Neuronal stem cell (in vitro differentiated cells): ENCODE measurements around the gene S1PR4.

Experiments
- DNase-seq: peaks from one replicate; pipeline ENCODE4 v3.0.0-alpha.2; 2013; ENCODE audit warnings: low spot score
- H2AFZ ChIP-seq: one replicate; pipeline ENCODE4 v1.6.1; 2013; ENCODE audit warnings: mild to moderate bottlenecking, low read length, inconsistent platforms
- H2AK5ac ChIP-seq: 2 replicates; pipeline ENCODE4 v1.6.1; 2013; ENCODE audit warnings: low read depth, mild to moderate bottlenecking, inconsistent platforms, low read length, moderate library complexity, mixed read lengths
- H2BK120ac ChIP-seq: 2 replicates; pipeline ENCODE4 v1.6.1; 2013; ENCODE audit warnings: low read depth, mild to moderate bottlenecking, inconsistent platforms, low read length, moderate library complexity, mixed read lengths
- H2BK12ac ChIP-seq: one replicate; pipeline ENCODE4 v1.6.1; 2013; ENCODE audit warnings: low read length, inconsistent platforms
- H2BK15ac ChIP-seq: 2 replicates; pipeline ENCODE4 v1.6.1; 2013; ENCODE audit warnings: mild to moderate bottlenecking, low read length, inconsistent platforms, mixed read lengths
- H2BK5ac ChIP-seq: one replicate; pipeline ENCODE4 v1.6.1; 2013; ENCODE audit warnings: inconsistent platforms, mild to moderate bottlenecking, low read length, moderate library complexity
- H3K14ac ChIP-seq: one replicate; pipeline ENCODE4 v1.6.1; 2013; ENCODE audit warnings: low read length, inconsistent platforms
- H3K18ac ChIP-seq: 2 replicates; pipeline ENCODE4 v1.6.1; 2013; ENCODE audit warnings: low read length, inconsistent platforms
- H3K23ac ChIP-seq: 2 replicates; pipeline ENCODE4 v1.6.1; 2013; ENCODE audit warnings: low read depth, mild to moderate bottlenecking, mixed read lengths, low read length, inconsistent platforms; ENCODE audit not compliant: poor library complexity
- H3K27ac ChIP-seq: replicated peaks from 3 replicates; pipeline ENCODE4 v1.5.1; 2013; ENCODE audit warnings: low read length, inconsistent platforms
- H3K27me3 ChIP-seq, 3 experiments: 2 replicates each; pipeline ENCODE4 v1.6.1; 2013; ENCODE audit warnings: low read length in 3 of 3, mild to moderate bottlenecking in 2 of 3, inconsistent platforms in 1 of 3, low read depth in 1 of 3, mixed read lengths in 1 of 3, moderate library complexity in 1 of 3; ENCODE audit not compliant: control insufficient read depth in 3 of 3, insufficient read depth in 3 of 3
- H3K36me3 ChIP-seq, 2 donors: replicated peaks in 1 of 2; 2 replicates each; pipeline ENCODE4 v1.6.1; 2013; ENCODE audit warnings: low read length in 2 of 2; ENCODE audit not compliant: control insufficient read depth in 2 of 2, insufficient read depth in 2 of 2
- H3K4ac ChIP-seq: 2 replicates; pipeline ENCODE4 v1.6.1; 2013; ENCODE audit warnings: inconsistent platforms, mild to moderate bottlenecking, low read length, moderate library complexity
- H3K4me1 ChIP-seq, 2 donors: 1 replicate in 1 of 2; 2 replicates in 1 of 2; pipeline ENCODE4 v1.6.1; 2013; ENCODE audit warnings: low read length in 2 of 2, low read depth in 1 of 2; ENCODE audit not compliant: control insufficient read depth in 2 of 2, insufficient read depth in 1 of 2
- H3K4me2 ChIP-seq: one replicate; pipeline ENCODE4 v1.6.1; 2013; ENCODE audit warnings: mild to moderate bottlenecking, low read length, inconsistent platforms; ENCODE audit not compliant: insufficient read depth, poor library complexity, severe bottlenecking
- H3K4me3 ChIP-seq, 2 donors: 2 replicates each; pipeline ENCODE4 v1.5.1; 2013; ENCODE audit warnings: low read length in 2 of 2, mild to moderate bottlenecking in 2 of 2, inconsistent platforms in 1 of 2, moderate library complexity in 1 of 2
- H3K79me1 ChIP-seq: one replicate; pipeline ENCODE4 v1.6.1; 2013; ENCODE audit warnings: low read depth, mild to moderate bottlenecking, inconsistent platforms, low read length, moderate library complexity
- H3K9ac ChIP-seq: one replicate; pipeline ENCODE4 v1.6.1; 2013; ENCODE audit warnings: mild to moderate bottlenecking, low read depth, low read length, inconsistent platforms; ENCODE audit not compliant: poor library complexity
- H3K9me3 ChIP-seq, 2 donors: replicated peaks in 1 of 2; 2 replicates each; pipeline versions ENCODE3 to v1.6.1; 2013; ENCODE audit warnings: low read length in 2 of 2, mild to moderate bottlenecking in 2 of 2, inconsistent platforms in 1 of 2, low read depth in 1 of 2, mixed read lengths in 1 of 2, moderate library complexity in 1 of 2; ENCODE audit not compliant: control insufficient read depth in 2 of 2, insufficient read depth in 1 of 2
- H4K8ac ChIP-seq: one replicate; pipeline ENCODE4 v1.6.1; 2013; ENCODE audit warnings: low read depth, mild to moderate bottlenecking, inconsistent platforms, low read length, moderate library complexity
- H4K91ac ChIP-seq: one replicate; pipeline ENCODE4 v1.6.1; 2013; ENCODE audit warnings: low read length, low read depth, mild to moderate bottlenecking, inconsistent platforms; ENCODE audit not compliant: poor library complexity
- WGBS, 2 donors: extraction: QIAGEN DNeasy Blood & Tissue Kit; methylation state at CpG; one replicate each; pipeline ENCODE4 v1.1.7; 2013; ENCODE audit warnings: missing lambda C conversion rate in 2 of 2, mixed read lengths in 1 of 2; ENCODE audit not compliant: insufficient read length in 2 of 2, insufficient replicate concordance in 1 of 2; ENCODE audit errors: extremely low coverage in 2 of 2; 5-methylcytosine and 5-hydroxymethylcytosine counted together

The S1PR4 gene

DNA sequence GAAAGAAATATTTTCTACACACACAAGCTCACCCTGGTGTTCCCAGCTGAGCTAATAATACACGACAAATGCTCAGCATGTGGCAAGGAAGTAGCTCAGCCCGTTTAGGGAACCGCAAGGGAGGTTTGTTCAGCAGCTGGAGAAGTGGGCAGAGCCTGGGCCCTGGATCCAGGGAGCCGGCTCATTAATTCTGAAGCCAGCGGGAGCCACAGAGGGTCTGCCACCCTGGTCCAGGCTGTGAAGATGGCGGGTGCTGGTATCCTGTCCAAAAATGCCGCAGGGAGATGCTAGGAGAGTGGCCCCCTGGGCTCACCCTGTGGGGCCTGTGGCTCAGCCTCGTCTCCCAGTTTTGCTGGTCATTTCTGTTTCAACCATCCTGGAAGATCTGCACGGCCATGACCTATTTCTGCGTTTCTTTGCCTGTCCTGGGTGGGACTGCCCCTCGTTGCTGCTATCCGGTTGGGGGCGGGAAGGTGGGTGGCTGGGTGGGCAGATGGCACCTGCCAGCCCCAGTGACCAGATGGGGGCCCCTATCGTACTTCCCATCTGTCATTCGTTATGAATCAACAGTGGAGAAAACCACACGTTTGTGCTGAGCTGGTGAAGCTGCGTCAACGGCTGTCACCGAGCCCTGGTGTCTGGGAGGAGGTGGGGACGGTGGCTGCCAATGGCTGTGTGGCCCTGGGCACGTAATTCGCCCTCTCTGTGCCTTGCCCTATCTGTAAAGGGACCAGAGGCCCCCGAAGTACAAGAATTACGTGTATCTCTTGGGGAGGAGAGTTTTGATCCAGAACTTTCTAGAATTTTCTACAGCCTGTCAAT lies 45.4 kb upstream of the S1PR4 start:
- no CpG with 5 or more reads among the region's 24 CpGs for WGBS, 2 donors
- Histone ChIP-seq H3K4me1 (no peaks in the 10 kb centered on the region), H2BK120ac (no peak overlapping the region), H2AK5ac (peak overlapping the region; percentile 46), H2BK5ac (peak overlapping the region; percentile 62), H3K36me3 (no peaks in the 10 kb centered on the region), H3K4me3 (no peak overlapping the region), H3K9ac (no peak overlapping the region), H3K27me3 (no peaks in the 10 kb centered on the region), H4K8ac (no peak overlapping the region), H3K23ac (peak overlapping the region; percentile 89), H2BK12ac (no peak overlapping the region), H3K27ac (no peak overlapping the region), H4K91ac (no peak overlapping the region), H2BK15ac (peak overlapping the region; percentile 26), H3K79me1 (no peaks in the 10 kb centered on the region), H2AFZ (peak overlapping the region; percentile 3), H3K4ac (no peak overlapping the region), H3K18ac (peak overlapping the region; percentile 48), H3K9me3 (no peaks in the 10 kb centered on the region), H3K4me2 (no peak overlapping the region), H3K14ac (no peak overlapping the region)
- no peak for DNase-seq

DNA sequence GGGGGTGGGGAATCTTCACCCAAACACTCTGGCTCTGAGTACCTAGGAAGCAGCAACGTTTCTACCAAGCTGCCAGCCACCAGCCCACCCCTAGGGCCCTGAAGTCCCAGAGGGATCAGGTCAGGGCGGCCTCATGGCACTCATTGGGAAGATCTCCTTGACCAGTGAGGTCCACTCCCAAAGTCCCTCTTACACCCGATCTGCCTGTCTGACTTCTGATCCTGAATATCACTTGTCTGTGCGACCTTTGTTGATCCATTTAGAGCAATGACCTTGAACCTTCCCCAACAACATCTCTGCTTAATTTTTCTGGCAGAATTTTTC lies 44.8 kb upstream of the S1PR4 start:
- Histone ChIP-seq H2BK15ac (no peak overlapping the region), H3K27ac (no peak overlapping the region), H3K9me3 (no peaks in the 10 kb centered on the region), H3K4ac (no peak overlapping the region), H3K36me3 (no peaks in the 10 kb centered on the region), H2BK12ac (no peak overlapping the region), H3K27me3 (no peaks in the 10 kb centered on the region), H2AFZ (no peak overlapping the region), H2BK5ac (peak overlapping the region; percentile 62), H3K4me3 (no peak overlapping the region), H3K14ac (no peak overlapping the region), H3K4me2 (no peak overlapping the region), H3K79me1 (no peaks in the 10 kb centered on the region), H2BK120ac (no peak overlapping the region), H3K4me1 (no peaks in the 10 kb centered on the region), H4K8ac (no peak overlapping the region), H4K91ac (no peak overlapping the region), H3K9ac (no peak overlapping the region), H3K18ac (no peak overlapping the region), H2AK5ac (no peak overlapping the region), H3K23ac (no peak overlapping the region)
- no peak for DNase-seq
- WGBS, 2 donors = no CpG with 5 or more reads among the region's 4 CpGs

DNA sequence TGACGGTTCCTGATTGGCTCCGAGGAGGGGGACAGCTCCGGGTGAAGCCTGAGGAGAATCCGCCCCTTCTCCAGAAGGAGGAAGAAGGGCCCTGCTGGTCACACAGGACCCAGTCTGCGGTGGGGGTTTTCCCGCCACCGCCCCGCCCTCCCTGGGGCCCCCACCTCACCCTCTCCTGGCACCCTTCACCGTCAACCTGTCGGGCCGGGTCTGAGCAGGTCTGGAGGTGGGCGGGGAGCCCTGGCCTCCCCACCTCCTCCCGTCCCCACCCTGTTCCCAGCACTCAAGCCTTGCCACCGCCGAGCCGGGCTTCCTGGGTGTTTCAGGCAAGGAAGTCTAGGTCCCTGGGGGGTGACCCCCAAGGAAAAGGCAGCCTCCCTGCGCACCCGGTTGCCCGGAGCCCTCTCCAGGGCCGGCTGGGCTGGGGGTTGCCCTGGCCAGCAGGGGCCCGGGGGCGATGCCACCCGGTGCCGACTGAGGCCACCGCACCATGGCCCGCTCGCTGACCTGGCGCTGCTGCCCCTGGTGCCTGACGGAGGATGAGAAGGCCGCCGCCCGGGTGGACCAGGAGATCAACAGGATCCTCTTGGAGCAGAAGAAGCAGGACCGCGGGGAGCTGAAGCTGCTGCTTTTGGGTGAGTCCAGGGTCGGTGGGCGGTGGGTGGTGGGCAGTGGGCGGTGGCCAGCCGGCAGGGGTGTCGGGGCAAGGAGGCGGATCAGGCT lies 42.4 kb upstream of the S1PR4 start, which contains the start of gene GNA15:
Gene GNA15 (plus strand): TSS at position 73 of the 723 bp plus-strand sequence. CDS start 418 bp downstream, at position 491.
- Histone ChIP-seq H4K91ac (no peak within 1 kb of the TSS), H2BK120ac (no peak within 1 kb of the TSS), H3K36me3 (no peaks in the 10 kb centered on the region), H3K18ac (peak within 1 kb of the TSS; percentile 76), H2BK15ac (no peak within 1 kb of the TSS), H2AFZ (no peak within 1 kb of the TSS), H2AK5ac (peak within 1 kb of the TSS; percentile 56), H3K9me3 (no peaks in the 10 kb centered on the region), H3K9ac (peak within 1 kb of the TSS; percentile 4), H2BK5ac (no peak within 1 kb of the TSS), H3K79me1 (no peaks in the 10 kb centered on the region), H3K27me3 (no peaks in the 10 kb centered on the region), H4K8ac (no peak within 1 kb of the TSS), H3K4ac (no peak within 1 kb of the TSS), H2BK12ac (peak within 1 kb of the TSS; percentile 58), H3K27ac (no peak within 1 kb of the TSS), H3K4me2 (no peak within 1 kb of the TSS), H3K4me3 (no peak within 1 kb of the TSS), H3K23ac (no peak within 1 kb of the TSS), H3K14ac (peak within 1 kb of the TSS; percentile 38), H3K4me1 (no peaks in the 10 kb centered on the region)
- no CpG with 5 or more reads among the region's 40 CpGs for WGBS, 2 donors
- DNase-seq = no peak

DNA sequence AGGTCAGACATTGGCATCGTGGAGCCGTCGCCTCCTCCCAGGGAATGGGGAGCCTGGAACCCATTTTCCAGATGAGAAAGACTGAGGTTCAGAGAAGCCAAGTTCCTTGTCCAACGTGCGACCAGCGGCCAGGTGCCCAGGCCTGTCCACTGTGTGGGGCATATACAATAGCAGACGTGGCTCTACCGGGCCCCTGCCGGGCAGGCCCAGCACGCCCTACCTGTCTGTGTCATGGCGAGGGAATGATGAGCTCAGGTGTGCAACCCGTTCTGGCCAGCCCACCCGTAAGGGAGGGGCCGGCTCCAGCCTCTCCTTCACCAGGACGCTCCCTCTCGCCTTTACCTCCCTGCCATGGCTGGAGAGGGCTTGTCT lies 41.9 kb upstream of the S1PR4 start:
- H3K4me1 ChIP-seq = no peaks in the 10 kb centered on the region
- WGBS, 2 donors = no CpG with 5 or more reads among the region's 16 CpGs
- no peaks in the 10 kb centered on the region for H3K79me1 ChIP-seq

More for the DNA sequence above, 41.9 kb upstream of the S1PR4 start:
- Histone ChIP-seq H3K27ac (no peak overlapping the region), H3K4ac (no peak overlapping the region), H3K18ac (peak overlapping the region; percentile 76), H3K27me3 (no peaks in the 10 kb centered on the region), H3K36me3 (no peaks in the 10 kb centered on the region), H4K91ac (no peak overlapping the region), H2AFZ (no peak overlapping the region), H4K8ac (no peak overlapping the region), H2BK12ac (peak overlapping the region; percentile 58), H3K23ac (no peak overlapping the region), H2BK120ac (no peak overlapping the region), H3K14ac (no peak overlapping the region), H2AK5ac (peak overlapping the region; percentile 56), H3K9ac (no peak overlapping the region), H3K4me2 (no peak overlapping the region), H2BK5ac (no peak overlapping the region), H2BK15ac (no peak overlapping the region), H3K4me3 (no peak overlapping the region), H3K9me3 (no peaks in the 10 kb centered on the region)
- no peak for DNase-seq
